Spleen (tissue), 11 donors: ENCODE data around the gene NAA11. TPM values are rescaled to one million over a fixed set of nuclear protein-coding genes. Genes with fewer than 3 reads are reported as not detected.

Experiments
- DNase-seq: peaks from one replicate; pipeline ENCODE4 v3.0.0-alpha.2; 2020
- H3K27ac ChIP-seq, 8 donors: fragments of 200-600 bp; sonication (generic) in 7 of 8; 1 replicate in 4 of 8; 2 replicates in 4 of 8; pipeline versions ENCODE4 v1.5.0 to v1.8.0; 2016 to 2021; ENCODE audit warnings: inconsistent platforms in 4 of 8, mild to moderate bottlenecking in 4 of 8, moderate library complexity in 1 of 8
- H3K27me3 ChIP-seq, 7 donors: fragments of 200-600 bp; sonication (generic) in 6 of 7; replicated peaks in 1 of 7; 1 replicate in 4 of 7; 2 replicates in 3 of 7; pipeline versions ENCODE4 v1.5.0 to v1.8.0; 2016 to 2021; ENCODE audit warnings: inconsistent platforms in 3 of 7, mild to moderate bottlenecking in 1 of 7
- H3K36me3 ChIP-seq, 6 donors: fragments of 200-600 bp; sonication (generic) in 5 of 6; 1 replicate in 4 of 6; 2 replicates in 2 of 6; pipeline versions ENCODE4 v1.5.0 to v1.8.0; 2016 to 2021; ENCODE audit warnings: inconsistent platforms in 2 of 6
- H3K4me1 ChIP-seq, 6 donors: fragments of 200-600 bp; sonication (generic) in 5 of 6; 1 replicate in 3 of 6; 2 replicates in 3 of 6; pipeline versions ENCODE4 v1.5.0 to v1.8.0; 2016 to 2021; ENCODE audit warnings: inconsistent platforms in 3 of 6
- H3K4me3 ChIP-seq, 8 donors: fragments of 200-600 bp; sonication (generic) in 7 of 8; 1 replicate in 4 of 8; 2 replicates in 4 of 8; pipeline versions ENCODE4 v1.5.0 to v1.8.0; 2016 to 2021; ENCODE audit warnings: inconsistent platforms in 4 of 8, mild to moderate bottlenecking in 4 of 8, moderate library complexity in 2 of 8
- H3K9me3 ChIP-seq, 8 donors: fragments of 200-600 bp; sonication (generic) in 7 of 8; 1 replicate in 4 of 8; 2 replicates in 4 of 8; pipeline versions ENCODE4 v1.5.0 to v1.8.0; 2016 to 2021; ENCODE audit warnings: inconsistent platforms in 4 of 8
- CTCF ChIP-seq, 11 experiments: fragments of 200-600 bp in 7 of 11; fragments of 450-650 bp in 4 of 11; sonication (generic) in 4 of 11; IDR thresholded peaks in 8 of 11; conservative IDR thresholded peaks in 3 of 11; 1 replicate in 7 of 11; 2 replicates in 4 of 11; pipeline versions ENCODE4 v1.4.0 to v1.8.0; 2016 to 2021; ENCODE audit warnings: antibody characterized with exemption in 11 of 11, inconsistent platforms in 4 of 11, mild to moderate bottlenecking in 1 of 11
- POLR2A ChIP-seq, 3 donors: fragments of 450-650 bp; IDR thresholded peaks; one replicate each; pipeline ENCODE4 v1.5.1; 2017; ENCODE audit warnings: antibody characterized with exemption in 3 of 3, mild to moderate bottlenecking in 1 of 3
- POLR2AphosphoS5 ChIP-seq, 3 donors: sonication (generic); formaldehyde crosslinking; IDR thresholded peaks; one replicate each; pipeline ENCODE4 v1.5.1; 2017; ENCODE audit warnings: antibody characterized with exemption in 3 of 3
- WGBS, 5 donors: extraction: QIAGEN DNeasy Blood & Tissue Kit in 3 of 5; methylation state at CpG; one replicate each; pipeline versions ENCODE4 v1.1.5 to v1.1.7; 2013 to 2018; 5-methylcytosine and 5-hydroxymethylcytosine counted together
- intact Hi-C: fragments of 100-400 bp; cut with DNase I; formaldehyde crosslinking; loops from one replicate; pipeline ENCODE4 v1.15.0; 2023; ENCODE audit warnings: low total_unique reads
- polyA plus RNA-seq, 3 donors: library from polyadenylated mRNA; stranded (reverse); fragments of 200-250 nt; gene quantifications; one replicate each; pipeline ENCODE4 v1.2.1, GENCODE V29; 2013
- total RNA-seq, 7 donors: library from RNA; depleted of rRNA in 3 of 7; stranded (reverse); fragments of >200 nt in 3 of 7; fragmentation: NEBNext Ultra II Directional in 4 of 7; extraction: Animal tissue kit (Norgen Biotek cat#: 25700) in 4 of 7; gene quantifications; one replicate each; pipeline versions ENCODE4 v1.1.0 to v1.2.1, GENCODE V29; 2016 to 2021
- donor health status: healthy with polysubstance abuse.
- donor health status: DM: no; HTN: no; CAD: no; lungs with moderate emphysema.
- donor health status: DM: no; HTN: no; CAD: no.
- donor health status: Bipolar disorder and iron deficiency.
- donor health status: healthy.
- donor health status: DM: no; HTN: no; CAD: no.
- donor health status: DM: yes; HTN: yes; CAD: no.

The NAA11 gene
- total and polyA plus RNA-seq, 10 donors = not detected

- DNase-seq = no peak
- no peaks in the 10 kb centered on the region for H3K4me1 ChIP-seq
Observed at GRCh38 chr4:79292008-79292407, 33.9 kb downstream of the NAA11 start.

GRCh38 chr4:79290376-79290775, 35.5 kb downstream of the NAA11 start:
- DNase-seq = no peak
- no peak overlapping the region for H3K4me3 ChIP-seq
- no peaks in the 10 kb centered on the region for H3K9me3 ChIP-seq
- H3K27me3 ChIP-seq = no peaks in the 10 kb centered on the region
- intact Hi-C loops = no loop called here
- WGBS, 5 donors = 60 to 78% (median 73%) methylated on average over 4 of the region's 4 CpGs
- TF ChIP-seq CTCF (IDR thresholded peaks at IDR 0.05 in 8 of 11, conservative IDR thresholded peaks at IDR 0.05 in 3 of 11) = no peak
- TF ChIP-seq POLR2AphosphoS5 (IDR thresholded peaks at IDR 0.05) = no peak
- TF ChIP-seq POLR2A (IDR thresholded peaks at IDR 0.05) = no peak
- H3K27ac ChIP-seq = no peak overlapping the region
- H3K36me3 ChIP-seq = no peaks in the 10 kb centered on the region
- no peaks in the 10 kb centered on the region for H3K4me1 ChIP-seq

More at GRCh38 chr4:79292008-79292407, 33.9 kb downstream of the NAA11 start:
- H3K4me3 ChIP-seq = no peak overlapping the region
- no peaks in the 10 kb centered on the region for H3K27me3 ChIP-seq
- TF ChIP-seq POLR2A (IDR thresholded peaks at IDR 0.05) (no peak), CTCF (IDR thresholded peaks at IDR 0.05 in 8 of 11, conservative IDR thresholded peaks at IDR 0.05 in 3 of 11) (no peak), POLR2AphosphoS5 (IDR thresholded peaks at IDR 0.05) (no peak)
- H3K36me3 ChIP-seq = no peaks in the 10 kb centered on the region
- intact Hi-C loops = no loop called here
- no peak overlapping the region for H3K27ac ChIP-seq
- H3K9me3 ChIP-seq = no peaks in the 10 kb centered on the region
- WGBS, 5 donors = 74 to 94% (median 82%) methylated on average over 2 of the region's 2 CpGs

DNA sequence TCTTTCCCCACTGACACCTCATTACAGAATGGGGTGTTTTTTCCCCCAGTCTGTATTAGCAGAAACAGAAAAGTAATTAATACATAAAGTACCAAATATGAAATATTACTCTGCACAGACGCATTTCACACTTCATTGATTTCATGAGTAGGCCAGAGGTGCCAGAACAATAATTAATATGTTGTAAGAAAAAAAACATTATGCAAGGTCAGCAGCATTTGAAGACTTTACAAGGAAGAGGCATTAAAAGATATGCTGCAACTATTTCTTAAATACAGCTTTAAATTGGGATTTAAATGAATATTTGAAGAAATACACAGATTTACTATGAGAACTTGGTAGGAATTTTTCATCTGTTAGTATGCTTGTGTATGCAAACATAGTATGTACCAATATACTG, 37.7 kb downstream of the NAA11 start:
- Histone ChIP-seq H3K4me3 (no peak overlapping the region), H3K36me3 (no peaks in the 10 kb centered on the region), H3K27ac (no peak overlapping the region), H3K4me1 (no peaks in the 10 kb centered on the region), H3K9me3 (no peaks in the 10 kb centered on the region), H3K27me3 (no peaks in the 10 kb centered on the region)
- 84 to 94% (median 91%) methylated on average over 1 of the region's 1 CpG for WGBS, 5 donors
- TF ChIP-seq CTCF (IDR thresholded peaks at IDR 0.05 in 8 of 11, conservative IDR thresholded peaks at IDR 0.05 in 3 of 11) (no peak), POLR2A (IDR thresholded peaks at IDR 0.05) (no peak), POLR2AphosphoS5 (IDR thresholded peaks at IDR 0.05) (no peak)
- intact Hi-C loops = no loop called here
- no peak for DNase-seq

DNA sequence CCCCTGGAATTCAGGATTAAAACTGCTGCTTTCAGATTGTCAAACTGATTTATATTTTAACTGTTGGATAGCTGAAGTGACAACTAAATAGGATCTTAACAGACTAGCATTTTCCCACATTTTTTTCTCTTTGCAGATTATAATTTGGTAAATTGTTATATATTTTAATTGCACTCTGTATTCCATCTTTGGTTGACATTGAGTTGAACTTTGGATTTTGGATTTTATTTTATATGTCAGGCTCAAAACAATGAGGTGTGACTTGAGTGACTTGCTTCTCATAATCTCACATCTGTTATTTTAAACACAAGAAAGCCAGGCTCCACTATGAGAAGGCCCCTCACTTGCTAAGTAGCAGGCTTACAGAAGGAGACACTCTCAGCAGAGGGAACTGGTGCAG, 38.1 kb downstream of the NAA11 start:
- Histone ChIP-seq H3K4me3 (no peak overlapping the region), H3K27me3 (no peaks in the 10 kb centered on the region), H3K36me3 (no peaks in the 10 kb centered on the region), H3K4me1 (no peaks in the 10 kb centered on the region), H3K9me3 (no peaks in the 10 kb centered on the region), H3K27ac (no peak overlapping the region)
- intact Hi-C loops = no loop called here
- TF ChIP-seq CTCF (IDR thresholded peaks at IDR 0.05 in 8 of 11, conservative IDR thresholded peaks at IDR 0.05 in 3 of 11) (no peak), POLR2AphosphoS5 (IDR thresholded peaks at IDR 0.05) (no peak), POLR2A (IDR thresholded peaks at IDR 0.05) (no peak)
- DNase-seq = no peak
